SU-DHL-6 (cell line): ENCODE results near the gene RRP9.

Experiments
- CTCF ChIP-seq: fragments of 200-600 bp; sonication (generic); IDR thresholded peaks from one replicate; pipeline ENCODE4 v1.5.1; 2017; ENCODE audit warnings: antibody characterized with exemption, mild to moderate bottlenecking, low read length, moderate library complexity; ENCODE audit not compliant: insufficient read depth, poor library complexity, severe bottlenecking
- EZH2phosphoT487 ChIP-seq: fragments of 200-600 bp; sonication (generic), shearing (Covaris generic); conservative IDR thresholded peaks from 2 replicates; pipeline ENCODE4 v1.6.1; 2018; ENCODE audit warnings: mild to moderate bottlenecking, antibody characterized with exemption, low read length, moderate library complexity, mixed read lengths

- TF ChIP-seq CTCF (no peak), EZH2phosphoT487 (no peak)
Measured at GRCh38 chr3:51941463-51941797, 274 bp downstream of the RRP9 start.
